Keratinocyte (primary cell): Measurements from ENCODE around the gene CDS2. TPM values are rescaled to one million over a fixed set of nuclear protein-coding genes. Genes with fewer than 3 reads are reported as not detected.
"Not testable (repeated sequence)": the region's sequence is repeated elsewhere in the genome, so short reads cannot be mapped to it uniquely, and the experiment has no call there.

Experiments used
- DNase-seq: peaks from one replicate; pipeline ENCODE4 v3.0.0-alpha.2; 2011; ENCODE audit warnings: low read depth, missing footprints, low spot score
- FAIRE-seq: peaks from 2 replicates; lab custom pipeline; 2011; peaks lifted over from hg19 to GRCh38; lab: Jason Lieb, UNC
- H2AFZ ChIP-seq: 2 replicates; pipeline ENCODE4 v1.6.0; 2012; ENCODE audit warnings: low read length, control low read depth, inconsistent platforms; ENCODE audit not compliant: control insufficient read depth
- H3K27ac ChIP-seq: 2 replicates; pipeline ENCODE4 v1.5.1; 2011; ENCODE audit warnings: low read length; ENCODE audit not compliant: control insufficient read depth, insufficient read depth
- H3K27me3 ChIP-seq: 3 replicates; pipeline ENCODE4 v1.6.0; 2011; ENCODE audit warnings: low read length; ENCODE audit not compliant: control insufficient read depth, insufficient read depth; ENCODE audit errors: extremely low read depth
- H3K36me3 ChIP-seq, 2 experiments: 2 replicates in 1 of 2; 3 replicates in 1 of 2; pipeline ENCODE4 v1.5.1; 2011; ENCODE audit warnings: low read length in 2 of 2, mild to moderate bottlenecking in 1 of 2; ENCODE audit not compliant: control insufficient read depth in 2 of 2, insufficient read depth in 2 of 2; ENCODE audit errors: extremely low read depth in 1 of 2
- H3K4me1 ChIP-seq: 3 replicates; pipeline ENCODE4 v1.5.1; 2011; ENCODE audit warnings: low read length; ENCODE audit not compliant: control insufficient read depth, insufficient read depth; ENCODE audit errors: extremely low read depth
- H3K4me2 ChIP-seq: 3 replicates; pipeline ENCODE4 v1.6.0; 2011; ENCODE audit warnings: low read depth, low read length; ENCODE audit not compliant: control insufficient read depth, insufficient read depth; ENCODE audit errors: extremely low read depth
- H3K4me3 ChIP-seq, 3 experiments: fragments of 200-600 bp in 1 of 3; sonication (generic) in 1 of 3; 2 replicates in 2 of 3; 3 replicates in 1 of 3; pipeline ENCODE4 v1.5.1; 2011 to 2016; ENCODE audit warnings: low read length in 3 of 3, mild to moderate bottlenecking in 3 of 3, control low read depth in 2 of 3, inconsistent platforms in 1 of 3, low read depth in 1 of 3, mixed read lengths in 1 of 3, mixed run types in 1 of 3, moderate library complexity in 1 of 3; ENCODE audit not compliant: control insufficient read depth in 2 of 3, insufficient read depth in 2 of 3; ENCODE audit errors: extremely low read depth in 1 of 3
- H3K79me2 ChIP-seq: 2 replicates; pipeline ENCODE4 v1.6.0; 2012; ENCODE audit warnings: low read length; ENCODE audit not compliant: control insufficient read depth, insufficient read depth
- H3K9ac ChIP-seq: 3 replicates; pipeline ENCODE4 v1.6.0; 2011; ENCODE audit warnings: low read length; ENCODE audit not compliant: control insufficient read depth, insufficient read depth; ENCODE audit errors: extremely low read depth
- H3K9me1 ChIP-seq: 3 replicates; pipeline ENCODE4 v1.6.0; 2011; ENCODE audit warnings: low read length; ENCODE audit not compliant: control insufficient read depth, insufficient read depth; ENCODE audit errors: extremely low read depth
- H3K9me3 ChIP-seq: 2 replicates; pipeline ENCODE4 v1.5.1; 2012; ENCODE audit warnings: low read depth, low read length; ENCODE audit not compliant: control insufficient read depth
- H4K20me1 ChIP-seq: 3 replicates; pipeline ENCODE4 v1.6.0; 2011; ENCODE audit warnings: low read length; ENCODE audit not compliant: control insufficient read depth, insufficient read depth; ENCODE audit errors: extremely low read depth
- CTCF ChIP-seq, 3 experiments: IDR thresholded peaks in 1 of 3; conservative IDR thresholded peaks in 1 of 3; optimal IDR thresholded peaks in 1 of 3; 2 replicates in 2 of 3; 3 replicates in 1 of 3; pipeline versions ENCODE3 to v1.5.1; 2011; ENCODE audit warnings: low read length in 3 of 3, mild to moderate bottlenecking in 3 of 3, moderate library complexity in 2 of 3, control low read depth in 1 of 3, inconsistent platforms in 1 of 3; ENCODE audit not compliant: insufficient read depth in 2 of 3; ENCODE audit errors: extremely low read depth in 1 of 3
- EZH2 ChIP-seq: IDR thresholded peaks from one replicate; pipeline ENCODE4 v1.6.1; 2012; ENCODE audit warnings: inconsistent platforms, mild to moderate bottlenecking, low read length, moderate library complexity
- dilution Hi-C: fragments of 300-500 bp; cut with MboI; formaldehyde crosslinking; loops from one replicate; pipeline ENCODE4 v1.7.0; 2020; ENCODE audit warnings: low sequenced_read_pairs; ENCODE audit not compliant: extremely low pct_ligation_motif_present
- polyA plus RNA-seq, 5 experiments: library from polyadenylated mRNA; depleted of rRNA in 3 of 5; stranded (reverse) in 3 of 5; stranded (forward) in 1 of 5; unstranded in 1 of 5; fragments of >200 nt; gene quantifications; 1 replicate in 1 of 5; 2 replicates in 3 of 5; 3 replicates in 1 of 5; pipeline versions ENCODE4 v1.2.1 to v1.2.3, GENCODE V29; 2011 to 2012; ENCODE audit warnings: missing spikeins in 2 of 5, low read depth in 1 of 5, low replicate concordance in 1 of 5

CDS2 gene
- polyA plus RNA-seq, 1 donor (not counting 4 experiments of a cell fraction or from before 2014, with no cell fraction given) = 67.1 TPM

DNA sequence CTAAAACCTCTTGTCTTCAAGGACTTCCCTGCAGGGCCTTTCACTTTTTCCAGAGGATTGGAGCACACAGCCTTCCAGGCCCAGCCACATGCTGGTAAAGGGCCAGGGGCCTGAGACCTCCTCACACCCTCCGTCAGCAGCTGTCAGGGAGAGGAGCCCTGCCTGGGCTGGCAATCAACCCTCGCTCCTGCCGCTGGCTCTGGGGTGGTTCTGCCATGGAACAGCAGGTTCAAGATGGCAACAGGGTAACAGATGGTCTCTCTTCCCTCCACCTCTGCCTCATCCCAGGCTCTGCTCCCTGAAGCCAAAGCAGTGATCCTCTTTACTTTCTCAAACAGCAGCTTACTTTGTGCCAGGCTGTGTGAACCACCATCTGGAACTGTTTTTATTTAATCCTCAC is 30.9 kb upstream of the CDS2 start:
- TF ChIP-seq CTCF (optimal IDR thresholded peaks at IDR 0.05 in 1 of 3, IDR thresholded peaks at IDR 0.05 in 1 of 3, conservative IDR thresholded peaks at IDR 0.05 in 1 of 3; ENCODE audit: extremely low read depth in 1 of 3, insufficient read depth in 2 of 3, low read length in 3 of 3) = no peak
- no peak for TF ChIP-seq EZH2
- Histone ChIP-seq H3K36me3 (peaks cover 3 to 11% of the 10 kb centered on the region in 2 experiments), H3K27ac (no peak overlapping the region), H3K9me3 (no peaks in the 10 kb centered on the region), H3K4me2 (no peak overlapping the region), H3K4me1 (no peaks in the 10 kb centered on the region), H3K4me3 (no peak overlapping the region), H3K9me1 (no peaks in the 10 kb centered on the region), H3K79me2 (no peaks in the 10 kb centered on the region), H2AFZ (no peak overlapping the region), H3K27me3 (no peaks in the 10 kb centered on the region), H3K9ac (no peak overlapping the region), H4K20me1 (no peaks in the 10 kb centered on the region)
- FAIRE-seq (no peak), DNase-seq (no peak)
- dilution Hi-C loops = no loop called here

DNA sequence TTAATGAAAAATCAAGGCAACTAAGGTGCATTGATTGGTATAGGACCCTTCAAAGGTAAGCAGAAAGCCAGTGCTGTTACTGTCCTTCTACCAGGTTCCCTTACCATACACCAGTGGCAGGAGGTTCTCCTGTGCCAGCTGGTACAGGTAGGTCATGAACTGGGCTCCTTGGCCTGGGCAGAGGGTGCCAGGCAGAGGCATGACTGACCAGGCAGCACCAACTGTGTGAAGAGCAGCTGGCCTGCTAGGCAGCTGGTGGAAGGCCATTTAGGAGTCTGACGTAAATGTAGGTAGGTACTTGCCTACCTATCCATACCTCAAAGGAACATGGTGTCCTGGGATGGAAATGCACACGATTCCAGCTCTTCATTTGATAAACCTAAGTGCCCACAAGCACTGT is 30.3 kb upstream of the CDS2 start:
- Histone ChIP-seq H3K4me3 (no peak overlapping the region), H2AFZ (no peak overlapping the region), H3K79me2 (no peaks in the 10 kb centered on the region), H3K9me3 (no peaks in the 10 kb centered on the region), H4K20me1 (no peaks in the 10 kb centered on the region), H3K4me1 (no peaks in the 10 kb centered on the region), H3K9me1 (no peaks in the 10 kb centered on the region), H3K36me3 (peaks cover 3 to 13% of the 10 kb centered on the region in 2 experiments), H3K4me2 (no peak overlapping the region), H3K27ac (no peak overlapping the region), H3K9ac (no peak overlapping the region), H3K27me3 (no peaks in the 10 kb centered on the region)
- dilution Hi-C loops = no loop called here
- no peak for DNase-seq
- TF ChIP-seq CTCF (optimal IDR thresholded peaks at IDR 0.05 in 1 of 3, IDR thresholded peaks at IDR 0.05 in 1 of 3, conservative IDR thresholded peaks at IDR 0.05 in 1 of 3; ENCODE audit: extremely low read depth in 1 of 3, insufficient read depth in 2 of 3, low read length in 3 of 3) = no peak
- no peak for TF ChIP-seq EZH2
- no peak for FAIRE-seq

GRCh38 chr20:5099009-5099408 is 27.8 kb upstream of the CDS2 start:
- H3K9me1 ChIP-seq, dilution Hi-C loops, FAIRE-seq, H3K9me3 ChIP-seq, H3K4me2 ChIP-seq, H3K79me2 ChIP-seq, H4K20me1 ChIP-seq, H3K4me1 ChIP-seq, H3K27me3 ChIP-seq, H2AFZ ChIP-seq, H3K9ac ChIP-seq, H3K27ac ChIP-seq, H3K4me3 ChIP-seq, DNase-seq: not testable (repeated sequence)
- peaks cover 5 to 16% of the 10 kb centered on the region in 2 experiments for H3K36me3 ChIP-seq

- peaks cover 5 to 16% of the 10 kb centered on the region in 2 experiments for H3K36me3 ChIP-seq
- FAIRE-seq, dilution Hi-C loops: not testable (repeated sequence)
Observed at GRCh38 chr20:5099909-5100308, 26.9 kb upstream of the CDS2 start.

More at GRCh38 chr20:5099909-5100308, 26.9 kb upstream of the CDS2 start:
- H3K9me1 ChIP-seq, H3K9ac ChIP-seq, H3K79me2 ChIP-seq, H4K20me1 ChIP-seq, H3K4me2 ChIP-seq, H3K4me3 ChIP-seq, H3K27me3 ChIP-seq, H3K4me1 ChIP-seq, DNase-seq, H3K27ac ChIP-seq, H3K9me3 ChIP-seq, H2AFZ ChIP-seq: not testable (repeated sequence)
